GM23338 (cell line): ENCODE measurements around the gene MUS81. TPM values are rescaled to one million over a fixed set of nuclear protein-coding genes. Genes with fewer than 3 reads are reported as not detected.

Source experiments
- ATAC-seq: fragments of 200-7000 bp; cut with Tn5 transposase; 3 replicates; pipeline ENCODE4 v1.9.1; 2020
- DNase-seq: peaks from one replicate; pipeline ENCODE4 v3.0.0-alpha.2; 2015; ENCODE audit warnings: low spot score
- H2AFZ ChIP-seq: fragments of 200-600 bp; sonication (generic); 2 replicates; pipeline ENCODE4 v1.8.0; 2016; ENCODE audit warnings: antibody characterized with exemption, mild to moderate bottlenecking, moderate library complexity
- H3F3A ChIP-seq: fragments of 200-600 bp; sonication (generic); replicated peaks from 2 replicates; pipeline ENCODE4 v1.8.0; 2017; ENCODE audit warnings: antibody characterized with exemption, mixed run types, low read depth
- H3K27ac ChIP-seq: fragments of 200-600 bp; sonication (generic); 2 replicates; pipeline ENCODE4 v1.6.1; 2016; ENCODE audit warnings: low read depth
- H3K27me3 ChIP-seq: fragments of 200-600 bp; sonication (generic); 2 replicates; pipeline ENCODE4 v1.8.0; 2016; ENCODE audit warnings: mild to moderate bottlenecking, mixed run types, moderate library complexity; ENCODE audit not compliant: insufficient read depth
- H3K36me3 ChIP-seq: fragments of 200-600 bp; sonication (generic); 2 replicates; pipeline ENCODE4 v1.8.0; 2016; ENCODE audit warnings: mild to moderate bottlenecking; ENCODE audit not compliant: insufficient read depth
- H3K4me1 ChIP-seq: fragments of 200-600 bp; sonication (generic); 2 replicates; pipeline ENCODE4 v1.8.0; 2016; ENCODE audit warnings: mild to moderate bottlenecking, moderate library complexity; ENCODE audit not compliant: insufficient read depth
- H3K4me2 ChIP-seq: fragments of 200-600 bp; sonication (generic); 2 replicates; pipeline ENCODE4 v1.7.1; 2017; ENCODE audit warnings: mixed run types
- H3K4me3 ChIP-seq: fragments of 200-600 bp; sonication (generic); 2 replicates; pipeline ENCODE4 v1.6.1; 2016; ENCODE audit warnings: mixed run types
- H3K79me2 ChIP-seq: fragments of 200-600 bp; sonication (generic); replicated peaks from 2 replicates; pipeline ENCODE4 v1.8.0; 2017; ENCODE audit warnings: mild to moderate bottlenecking; ENCODE audit not compliant: insufficient read depth
- H3K9me2 ChIP-seq: fragments of 200-600 bp; sonication (generic); 2 replicates; pipeline ENCODE4 v1.8.0; 2017; ENCODE audit not compliant: insufficient read depth
- H4K20me1 ChIP-seq: fragments of 200-600 bp; sonication (generic); replicated peaks from 2 replicates; pipeline ENCODE4 v1.8.0; 2017; ENCODE audit warnings: mild to moderate bottlenecking; ENCODE audit not compliant: insufficient read depth
- H3K27ac Mint-ChIP-seq: 2 replicates; pipeline ENCODE4 v1.8.0; 2020; ENCODE audit warnings: inconsistent platforms, mild to moderate bottlenecking, moderate library complexity, mixed read lengths
- H3K27me3 Mint-ChIP-seq: 3 replicates; pipeline ENCODE4 v1.8.0; 2022; ENCODE audit warnings: low read depth, mild to moderate bottlenecking, moderate library complexity, mixed read lengths, inconsistent platforms; ENCODE audit not compliant: insufficient read depth, poor library complexity
- H3K36me3 Mint-ChIP-seq: 3 replicates; pipeline ENCODE4 v1.8.0; 2021; ENCODE audit warnings: low read depth, mild to moderate bottlenecking, inconsistent platforms, moderate library complexity, mixed read lengths
- H3K4me1 Mint-ChIP-seq: 3 replicates; pipeline ENCODE4 v1.8.0; 2020; ENCODE audit warnings: mild to moderate bottlenecking, inconsistent platforms, mixed read lengths
- H3K4me3 Mint-ChIP-seq: 3 replicates; pipeline ENCODE4 v1.8.0; 2021; ENCODE audit warnings: moderate library complexity, mild to moderate bottlenecking, inconsistent platforms, mixed read lengths
- H3K9me3 Mint-ChIP-seq: 3 replicates; pipeline ENCODE4 v1.8.0; 2020; ENCODE audit warnings: moderate library complexity, mild to moderate bottlenecking, inconsistent platforms, mixed read lengths
- CREB1 ChIP-seq: fragments of 250-450 bp; sonication (Bioruptor Pico); IDR thresholded peaks from 2 replicates; pipeline ENCODE4 v1.5.0; 2020; ENCODE audit warnings: low read depth, mild to moderate bottlenecking, moderate library complexity
- EZH2 ChIP-seq: fragments of 200-600 bp; sonication (generic); IDR thresholded peaks from one replicate; pipeline ENCODE4 v1.8.0; 2017; ENCODE audit warnings: antibody characterized with exemption, mild to moderate bottlenecking, low read depth; ENCODE audit not compliant: unreplicated experiment
- EZH2phosphoT487 ChIP-seq: fragments of 200-600 bp; sonication (generic); IDR thresholded peaks from one replicate; pipeline ENCODE4 v1.8.1; 2018; ENCODE audit warnings: antibody characterized with exemption; ENCODE audit not compliant: unreplicated experiment
- JUNB ChIP-seq: IDR thresholded peaks from one replicate; pipeline ENCODE4 v1.6.1; 2016; ENCODE audit warnings: antibody characterized with exemption; ENCODE audit not compliant: unreplicated experiment
- NANOG ChIP-seq: IDR thresholded peaks from 2 replicates; pipeline ENCODE4 v1.6.1; 2016; ENCODE audit warnings: antibody characterized with exemption, borderline replicate concordance
- POLR2AphosphoS5 ChIP-seq: IDR thresholded peaks from 2 replicates; pipeline ENCODE4 v1.6.1; 2016; ENCODE audit warnings: antibody characterized with exemption, low read depth
- ZNF331 ChIP-seq: fragments of 250-450 bp; sonication (Bioruptor Pico); IDR thresholded peaks from 2 replicates; pipeline ENCODE4 v1.5.0; 2020; ENCODE audit warnings: low read depth, mild to moderate bottlenecking, moderate library complexity
- polyA plus RNA-seq: library from polyadenylated mRNA; unstranded; fragments of >200 nt; fragmentation: Nextera tagmentation; extraction: Ambion mirVana; gene quantifications from 2 replicates; pipeline ENCODE4 v1.2.1, GENCODE V29; 2016
- total RNA-seq: library from RNA; depleted of rRNA; stranded (reverse); fragments of >200 nt; shearing (Covaris generic); gene quantifications from 2 replicates; pipeline ENCODE4 v1.2.3, GENCODE V29; 2014
- TF ChIP-seq, protein P1 (sequence below): IDR thresholded peaks from 2 replicates; pipeline ENCODE4 v1.6.1; 2016; ENCODE audit warnings: antibody characterized with exemption
- TF ChIP-seq, protein P2 (sequence below): IDR thresholded peaks from one replicate; pipeline ENCODE4 v1.6.1; 2018; ENCODE audit warnings: antibody characterized with exemption; ENCODE audit not compliant: unreplicated experiment

MUS81 gene
- total and polyA plus RNA-seq, 2 experiments from 2014 or later: 38.5 to 48.6 TPM

DNA sequence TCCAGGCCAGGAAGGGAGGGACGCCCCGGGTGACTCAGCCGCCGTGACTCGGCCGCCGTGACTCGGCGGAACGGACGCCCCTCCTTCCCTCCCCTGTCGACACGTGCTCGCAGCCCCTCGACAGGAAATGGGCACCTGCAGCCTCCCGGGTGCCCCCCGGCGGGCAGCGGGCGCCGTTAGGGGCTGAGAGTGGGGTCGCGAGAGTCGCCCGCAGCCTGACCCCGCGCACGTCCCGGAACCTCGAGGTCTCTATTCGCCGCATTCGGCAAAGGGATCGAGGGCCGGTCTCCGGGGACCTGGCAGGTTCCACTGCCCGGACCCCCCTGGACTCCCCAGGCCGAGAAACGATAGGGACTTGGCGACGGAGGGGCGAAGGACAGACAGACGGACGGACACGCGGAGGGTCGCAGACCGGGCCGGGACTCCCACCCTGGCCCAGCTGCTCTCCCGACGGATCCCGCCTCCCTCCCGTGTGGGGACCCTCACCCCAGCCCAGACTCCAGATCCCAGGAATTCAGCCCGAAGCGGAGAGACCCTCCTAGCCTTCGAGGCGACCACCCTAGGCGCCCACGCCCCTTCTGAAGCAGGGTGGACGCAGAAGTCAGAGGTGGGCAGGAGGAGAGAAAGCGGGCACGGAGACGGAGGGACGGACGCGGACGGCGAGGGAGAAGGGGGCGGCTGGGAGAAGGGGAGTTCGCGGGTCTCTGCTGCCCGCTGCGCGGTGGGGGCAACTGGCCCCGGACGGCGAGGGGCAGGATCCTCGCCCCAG, 39.3 kb downstream of the MUS81 start:
- peak; percentile 21 for ATAC-seq
- H3K27ac Mint-ChIP-seq: no peak overlapping the region
- Histone ChIP-seq H3K27me3 (peaks cover 56% of the 10 kb centered on the region), H3K9me2 (no peaks in the 10 kb centered on the region), H3K4me1 (peaks cover 8% of the 10 kb centered on the region), H3K4me2 (peak overlapping the region; percentile 85), H3K79me2 (no peaks in the 10 kb centered on the region), H4K20me1 (no peaks in the 10 kb centered on the region), H3K27ac (no peak overlapping the region), H2AFZ (peak overlapping the region; percentile 94), H3F3A (peaks cover 16% of the 10 kb centered on the region), H3K36me3 (no peaks in the 10 kb centered on the region), H3K4me3 (peak overlapping the region; percentile 74)
- peaks cover 7% of the 10 kb centered on the region; the same call in 2 of the 3 replicates for H3K4me1 Mint-ChIP-seq
- H3K27me3 Mint-ChIP-seq: peaks cover 54% of the 10 kb centered on the region
- TF ChIP-seq EZH2phosphoT487 (no peak), ZNF331 (CRISPR knock-in tag) (no peak), NANOG (no peak), EZH2 (peak; percentile 65), POLR2AphosphoS5 (no peak)
- TF ChIP-seq, protein P1, sequence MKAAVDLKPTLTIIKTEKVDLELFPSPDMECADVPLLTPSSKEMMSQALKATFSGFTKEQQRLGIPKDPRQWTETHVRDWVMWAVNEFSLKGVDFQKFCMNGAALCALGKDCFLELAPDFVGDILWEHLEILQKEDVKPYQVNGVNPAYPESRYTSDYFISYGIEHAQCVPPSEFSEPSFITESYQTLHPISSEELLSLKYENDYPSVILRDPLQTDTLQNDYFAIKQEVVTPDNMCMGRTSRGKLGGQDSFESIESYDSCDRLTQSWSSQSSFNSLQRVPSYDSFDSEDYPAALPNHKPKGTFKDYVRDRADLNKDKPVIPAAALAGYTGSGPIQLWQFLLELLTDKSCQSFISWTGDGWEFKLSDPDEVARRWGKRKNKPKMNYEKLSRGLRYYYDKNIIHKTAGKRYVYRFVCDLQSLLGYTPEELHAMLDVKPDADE: 0 out of 2 replicates have a peak, but pooled peaks have one; percentile 29
- TF ChIP-seq, protein P2, sequence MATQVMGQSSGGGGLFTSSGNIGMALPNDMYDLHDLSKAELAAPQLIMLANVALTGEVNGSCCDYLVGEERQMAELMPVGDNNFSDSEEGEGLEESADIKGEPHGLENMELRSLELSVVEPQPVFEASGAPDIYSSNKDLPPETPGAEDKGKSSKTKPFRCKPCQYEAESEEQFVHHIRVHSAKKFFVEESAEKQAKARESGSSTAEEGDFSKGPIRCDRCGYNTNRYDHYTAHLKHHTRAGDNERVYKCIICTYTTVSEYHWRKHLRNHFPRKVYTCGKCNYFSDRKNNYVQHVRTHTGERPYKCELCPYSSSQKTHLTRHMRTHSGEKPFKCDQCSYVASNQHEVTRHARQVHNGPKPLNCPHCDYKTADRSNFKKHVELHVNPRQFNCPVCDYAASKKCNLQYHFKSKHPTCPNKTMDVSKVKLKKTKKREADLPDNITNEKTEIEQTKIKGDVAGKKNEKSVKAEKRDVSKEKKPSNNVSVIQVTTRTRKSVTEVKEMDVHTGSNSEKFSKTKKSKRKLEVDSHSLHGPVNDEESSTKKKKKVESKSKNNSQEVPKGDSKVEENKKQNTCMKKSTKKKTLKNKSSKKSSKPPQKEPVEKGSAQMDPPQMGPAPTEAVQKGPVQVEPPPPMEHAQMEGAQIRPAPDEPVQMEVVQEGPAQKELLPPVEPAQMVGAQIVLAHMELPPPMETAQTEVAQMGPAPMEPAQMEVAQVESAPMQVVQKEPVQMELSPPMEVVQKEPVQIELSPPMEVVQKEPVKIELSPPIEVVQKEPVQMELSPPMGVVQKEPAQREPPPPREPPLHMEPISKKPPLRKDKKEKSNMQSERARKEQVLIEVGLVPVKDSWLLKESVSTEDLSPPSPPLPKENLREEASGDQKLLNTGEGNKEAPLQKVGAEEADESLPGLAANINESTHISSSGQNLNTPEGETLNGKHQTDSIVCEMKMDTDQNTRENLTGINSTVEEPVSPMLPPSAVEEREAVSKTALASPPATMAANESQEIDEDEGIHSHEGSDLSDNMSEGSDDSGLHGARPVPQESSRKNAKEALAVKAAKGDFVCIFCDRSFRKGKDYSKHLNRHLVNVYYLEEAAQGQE: peak; percentile 13
- DNase-seq: peak; percentile 67
- peaks cover 4% of the 10 kb centered on the region; the same call in 1 of the 3 replicates for H3K36me3 Mint-ChIP-seq
- H3K9me3 Mint-ChIP-seq: peaks cover 2% of the 10 kb centered on the region; the same call in 1 of the 3 replicates
- H3K4me3 Mint-ChIP-seq: peak overlapping the region; percentile 74

DNA sequence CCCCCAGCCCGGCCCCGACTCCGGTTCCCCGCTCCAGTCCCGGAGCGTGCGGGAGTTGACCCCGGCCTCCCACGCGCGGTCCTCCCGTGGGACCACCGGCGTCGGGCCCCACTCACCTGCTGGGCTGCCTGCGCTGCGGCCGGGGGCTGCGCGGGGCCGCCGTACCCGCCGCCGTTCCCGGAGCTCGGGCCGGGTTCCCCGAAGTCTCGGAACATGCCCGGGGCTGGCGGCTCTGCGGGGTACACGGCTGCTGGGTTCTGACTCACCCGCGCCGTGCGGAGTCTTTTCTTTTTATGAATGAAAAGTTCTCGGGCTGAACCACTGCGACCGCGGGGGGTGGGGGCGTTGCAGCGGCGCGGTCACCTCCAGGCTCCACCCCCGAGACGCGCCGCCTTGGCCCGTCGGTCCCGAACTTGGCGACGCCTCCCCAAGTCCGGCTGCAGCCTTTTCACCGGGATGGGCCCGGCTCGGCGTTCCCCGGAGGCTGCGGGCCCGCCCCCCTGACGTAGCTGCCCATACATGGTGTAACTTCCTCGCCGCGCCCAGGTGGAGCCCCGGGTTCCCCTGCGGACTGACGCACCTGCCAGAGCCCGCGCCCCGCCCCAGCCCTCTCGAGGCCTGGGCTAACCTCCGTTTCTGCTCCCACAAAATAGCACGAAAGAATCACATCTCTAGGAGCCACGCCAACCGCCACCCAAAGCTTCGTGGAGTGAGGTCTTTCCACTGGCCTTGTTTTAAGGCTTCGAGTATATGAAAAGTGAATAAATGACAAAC, 40.1 kb downstream of the MUS81 start, which contains the start of gene FOSL1:
Gene FOSL1 (minus strand): TSS at position 264 of the 774 bp plus-strand sequence. CDS start 49 bp downstream, at position 215.
- peaks cover 7% of the 10 kb centered on the region; the same call in 2 of the 3 replicates for H3K4me1 Mint-ChIP-seq
- H3K79me2 ChIP-seq: no peaks in the 10 kb centered on the region
- peak; percentile 91 for TF ChIP-seq CREB1 (CRISPR knock-in tag)
- no peak for TF ChIP-seq JUNB
- peak; percentile 39; the same call in 1 of the 2 replicates for TF ChIP-seq POLR2AphosphoS5
- H3K9me3 Mint-ChIP-seq: peaks cover 2% of the 10 kb centered on the region; the same call in 1 of the 3 replicates
- H3K36me3 Mint-ChIP-seq: peaks cover 1% of the 10 kb centered on the region; the same call in 1 of the 3 replicates
- ATAC-seq (peak; percentile 89), DNase-seq (peak; percentile 98)
- H2AFZ ChIP-seq: peak within 1 kb of the TSS; percentile 94
- H3K27me3 Mint-ChIP-seq: peaks cover 55% of the 10 kb centered on the region
- H3K4me3 Mint-ChIP-seq: peak within 1 kb of the TSS; percentile 74
- peak within 1 kb of the TSS; percentile 85 for H3K4me2 ChIP-seq
- peaks cover 8% of the 10 kb centered on the region for H3K4me1 ChIP-seq
- no peak within 1 kb of the TSS for H3K27ac Mint-ChIP-seq
- H3K27ac ChIP-seq: no peak within 1 kb of the TSS
- peaks cover 16% of the 10 kb centered on the region for H3F3A ChIP-seq
- no peaks in the 10 kb centered on the region for H3K9me2 ChIP-seq
- no peaks in the 10 kb centered on the region for H3K36me3 ChIP-seq
- peaks cover 59% of the 10 kb centered on the region for H3K27me3 ChIP-seq
- no peaks in the 10 kb centered on the region for H4K20me1 ChIP-seq
- peak within 1 kb of the TSS; percentile 74 for H3K4me3 ChIP-seq
